ENCODE data around the gene SF3B3.

GRCh38 chr16:70608521-70608920 lies 84.9 kb downstream of the SF3B3 start:
- TF ChIP-seq CTCF (IDR thresholded peaks at IDR 0.05) (no peak), POLR2A (IDR thresholded peaks at IDR 0.05) (no peak)
